Activated naive CD8-positive, alpha-beta T cell treated with anti-CD3 and anti-CD28 coated beads, Interleukin-2, amount 50 U/mL, for 24 hours (primary cell): Measurements from ENCODE around the gene ETV6.

ENCODE experiments used
- ATAC-seq: fragments of 150-1000 bp; cut with Tn5 transposase; one replicate; pipeline ENCODE4 v1.10.0; 2021
- DNase-seq: peaks from one replicate; pipeline ENCODE4 v3.0.0; 2021
- H3K27ac Mint-ChIP-seq: one replicate; pipeline ENCODE4 v1.8.0; 2021; ENCODE audit warnings: mild to moderate bottlenecking, mixed read lengths
- H3K27me3 Mint-ChIP-seq: one replicate; pipeline ENCODE4 v1.8.0; 2021; ENCODE audit warnings: mixed read lengths
- H3K36me3 Mint-ChIP-seq: one replicate; pipeline ENCODE4 v1.8.0; 2021; ENCODE audit warnings: low read depth, mixed read lengths
- H3K4me1 Mint-ChIP-seq: one replicate; pipeline ENCODE4 v1.8.0; 2021; ENCODE audit warnings: mixed read lengths
- H3K4me3 Mint-ChIP-seq: one replicate; pipeline ENCODE4 v1.8.0; 2021; ENCODE audit warnings: mild to moderate bottlenecking, moderate library complexity, mixed read lengths
- H3K9me3 Mint-ChIP-seq: one replicate; pipeline ENCODE4 v1.8.0; 2021; ENCODE audit warnings: mixed read lengths

Gene ETV6

DNA sequence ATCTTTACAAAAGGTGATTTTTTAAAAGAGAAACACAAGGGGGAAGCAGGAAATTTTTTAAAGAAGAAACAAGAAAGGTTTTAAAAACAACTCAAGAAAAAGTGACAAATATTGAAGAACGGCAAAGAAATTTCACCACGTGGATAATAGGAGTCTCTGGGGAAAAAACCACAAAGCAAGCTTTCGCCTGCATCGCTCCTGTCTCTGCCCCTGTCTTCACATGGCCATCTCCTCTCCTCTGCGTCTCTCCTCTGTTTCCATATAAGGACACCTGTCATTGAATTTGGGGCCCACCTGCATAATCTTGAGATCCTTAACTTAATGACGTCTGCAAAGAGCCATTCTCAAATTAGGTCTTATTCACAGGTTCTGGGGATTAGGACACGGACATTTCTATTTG, 175.8 kb downstream of the ETV6 start:
- peaks cover 15% of the 10 kb centered on the region for H3K36me3 Mint-ChIP-seq
- no peaks in the 10 kb centered on the region for H3K27me3 Mint-ChIP-seq
- peaks cover 47% of the 10 kb centered on the region for H3K4me1 Mint-ChIP-seq
- DNase-seq (no peak), ATAC-seq (no peak)
- no peak overlapping the region for H3K4me3 Mint-ChIP-seq
- H3K9me3 Mint-ChIP-seq = no peaks in the 10 kb centered on the region
- peak overlapping the region; percentile 33 for H3K27ac Mint-ChIP-seq

GRCh38 chr12:11826574-11826973, 177.1 kb downstream of the ETV6 start:
- Mint-ChIP-seq H3K4me3 (no peak overlapping the region), H3K27ac (peak overlapping the region; percentile 1)
- peak; percentile 50 for ATAC-seq

DNA sequence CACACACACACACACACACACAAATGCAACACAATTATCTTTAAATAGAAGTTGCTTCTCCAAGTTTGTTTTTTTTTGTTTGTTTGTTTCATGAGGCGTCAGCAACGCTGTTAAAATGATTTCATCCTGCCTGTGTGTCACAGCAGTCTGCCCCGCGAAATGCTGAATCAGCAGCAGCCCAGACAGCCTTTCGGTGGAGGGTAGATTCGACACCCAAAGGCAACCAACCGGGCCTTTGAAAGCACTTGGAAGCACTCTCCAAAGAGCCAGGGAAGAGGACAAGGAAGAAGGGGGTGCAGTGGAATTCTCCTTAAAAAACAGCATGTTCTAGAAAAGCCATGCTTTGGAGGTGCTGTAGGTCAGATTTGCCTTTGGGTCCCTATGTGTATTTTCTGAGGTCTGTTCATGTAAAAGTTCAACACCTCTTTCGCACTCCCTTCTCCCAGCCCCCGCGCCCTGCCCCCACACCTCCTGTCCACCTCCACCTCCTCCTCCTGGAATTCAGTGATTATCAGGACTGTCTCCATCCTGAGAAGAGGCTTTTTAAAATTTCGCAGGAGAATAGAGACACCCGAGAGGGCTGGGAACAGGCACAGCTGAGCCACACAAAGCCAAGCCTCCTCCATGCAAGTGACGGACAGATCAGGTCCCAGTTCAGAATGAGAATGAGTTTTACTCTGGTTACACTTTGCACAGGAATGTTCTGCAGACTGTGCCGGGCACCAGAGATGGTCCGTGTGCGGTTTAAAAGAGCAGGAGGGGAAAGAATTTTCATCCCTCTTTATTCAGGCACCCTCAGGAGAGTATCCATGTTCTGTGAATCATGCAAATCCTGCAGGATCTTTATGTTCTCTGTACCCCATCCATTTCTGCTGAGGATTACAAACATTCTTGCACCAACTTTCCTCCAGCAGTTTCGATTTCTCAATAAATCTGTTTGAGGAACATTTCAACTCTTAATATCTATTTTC, 177.9 kb downstream of the ETV6 start:
- Mint-ChIP-seq H3K4me1 (peaks cover 46% of the 10 kb centered on the region), H3K9me3 (no peaks in the 10 kb centered on the region), H3K36me3 (peaks cover 15% of the 10 kb centered on the region), H3K4me3 (no peak overlapping the region), H3K27ac (no peak overlapping the region), H3K27me3 (no peaks in the 10 kb centered on the region)
- no peak for ATAC-seq
- DNase-seq = no peak

More at GRCh38 chr12:11826574-11826973, 177.1 kb downstream of the ETV6 start:
- no peak for DNase-seq
- Mint-ChIP-seq H3K36me3 (peaks cover 13% of the 10 kb centered on the region), H3K4me1 (peaks cover 46% of the 10 kb centered on the region), H3K9me3 (no peaks in the 10 kb centered on the region), H3K27me3 (no peaks in the 10 kb centered on the region)

DNA sequence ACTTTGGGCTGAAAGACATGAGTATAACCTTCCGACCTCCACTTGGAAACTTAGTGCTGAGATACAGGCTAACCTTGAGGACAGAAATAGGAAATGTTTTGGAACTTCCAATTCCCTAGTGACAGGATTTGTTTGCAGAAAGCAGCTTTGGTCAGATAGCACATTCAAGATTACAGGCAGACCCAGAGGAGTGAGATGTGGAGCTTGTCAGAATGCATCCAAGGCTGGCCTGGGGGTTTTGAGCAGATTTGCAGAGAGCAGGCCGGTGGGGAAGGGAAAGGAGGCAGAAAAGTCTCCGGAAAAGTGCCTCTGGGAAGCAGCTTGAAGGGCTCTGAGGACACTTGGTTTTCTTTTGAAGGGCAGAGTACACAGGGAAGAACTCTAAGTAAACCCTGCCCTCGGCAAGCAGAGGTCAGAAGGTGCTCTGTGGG, 180.3 kb downstream of the ETV6 start:
- Mint-ChIP-seq H3K27me3 (no peaks in the 10 kb centered on the region), H3K9me3 (no peaks in the 10 kb centered on the region), H3K36me3 (peaks cover 14% of the 10 kb centered on the region), H3K4me1 (peaks cover 44% of the 10 kb centered on the region), H3K4me3 (no peak overlapping the region), H3K27ac (no peak overlapping the region)
- DNase-seq (no peak), ATAC-seq (no peak)

DNA sequence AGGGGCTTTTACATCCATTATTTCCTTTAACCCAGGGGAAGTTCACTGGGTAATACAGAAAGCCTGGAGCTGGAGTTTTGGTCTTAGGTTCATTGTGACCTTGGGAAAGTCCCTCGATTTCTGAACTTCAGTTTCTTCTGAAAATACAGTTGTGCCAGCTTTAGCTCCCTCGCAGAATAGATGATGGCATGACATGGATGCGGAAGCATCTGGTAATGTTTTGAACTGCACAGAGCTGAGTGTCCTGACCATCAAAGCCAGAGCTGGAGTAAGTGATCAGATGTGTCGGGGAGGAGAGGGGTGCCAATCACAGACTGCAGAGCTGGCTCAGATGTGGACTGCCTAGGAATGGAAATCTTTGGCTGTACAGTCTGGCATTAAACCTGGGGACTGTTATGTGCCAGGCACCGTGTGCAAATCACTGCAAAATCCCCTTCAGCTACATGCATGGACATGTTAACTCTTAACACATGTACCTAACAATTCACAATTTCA, 180.9 kb downstream of the ETV6 start:
- no peak for DNase-seq
- peak; percentile 12 for ATAC-seq
- Mint-ChIP-seq H3K4me3 (no peak overlapping the region), H3K27me3 (no peaks in the 10 kb centered on the region), H3K27ac (no peak overlapping the region), H3K36me3 (peaks cover 12% of the 10 kb centered on the region), H3K9me3 (no peaks in the 10 kb centered on the region), H3K4me1 (peaks cover 44% of the 10 kb centered on the region)

- Mint-ChIP-seq H3K9me3 (no peaks in the 10 kb centered on the region), H3K27ac (peak overlapping the region; percentile 79), H3K36me3 (peaks cover 9% of the 10 kb centered on the region), H3K27me3 (no peaks in the 10 kb centered on the region), H3K4me1 (peaks cover 49% of the 10 kb centered on the region), H3K4me3 (no peak overlapping the region)
- no peak for ATAC-seq
- DNase-seq = no peak
Measured at GRCh38 chr12:11832093-11832492, 182.6 kb downstream of the ETV6 start.

DNA sequence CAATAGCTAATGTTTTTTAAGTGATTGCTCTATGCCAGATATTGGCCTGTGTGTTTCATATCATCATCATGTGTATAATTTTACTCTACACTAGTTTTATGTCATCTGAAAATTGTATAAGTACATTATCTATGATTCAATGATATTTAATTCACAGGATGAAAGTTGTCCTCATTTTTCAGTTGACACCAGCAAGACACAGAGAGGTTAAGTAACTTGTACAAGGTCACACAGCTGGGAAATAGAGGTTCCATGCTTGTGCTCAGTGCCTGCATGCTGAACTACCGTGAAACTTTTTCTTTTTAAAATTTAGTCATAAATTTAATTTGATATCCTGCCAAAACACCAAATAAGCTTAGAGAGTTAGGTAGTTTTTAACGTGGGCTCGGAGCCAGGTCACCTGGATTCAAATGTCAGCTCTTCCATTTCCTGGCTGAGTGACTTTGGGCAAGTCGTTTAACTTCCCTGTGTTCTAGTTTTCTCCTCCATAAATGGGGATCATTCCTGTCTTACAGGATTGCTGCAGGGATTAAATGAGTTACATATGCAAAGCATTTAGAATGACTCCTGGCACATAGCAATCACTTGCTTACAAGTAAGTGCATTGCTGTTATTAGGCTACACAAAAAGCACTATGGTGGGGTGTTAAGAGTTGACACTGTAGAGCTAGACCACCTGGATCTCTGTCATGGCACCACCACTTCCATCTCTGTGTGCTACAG, 183.9 kb downstream of the ETV6 start:
- Mint-ChIP-seq H3K27me3 (no peaks in the 10 kb centered on the region), H3K36me3 (peaks cover 9% of the 10 kb centered on the region), H3K9me3 (no peaks in the 10 kb centered on the region), H3K4me3 (no peak overlapping the region), H3K27ac (peak overlapping the region; percentile 64), H3K4me1 (peaks cover 59% of the 10 kb centered on the region)
- DNase-seq (no peak), ATAC-seq (no peak)

GRCh38 chr12:11834104-11834812, 184.8 kb downstream of the ETV6 start:
- Mint-ChIP-seq H3K9me3 (no peaks in the 10 kb centered on the region), H3K27me3 (no peaks in the 10 kb centered on the region), H3K36me3 (peaks cover 16% of the 10 kb centered on the region), H3K4me3 (no peak overlapping the region), H3K27ac (peak overlapping the region; percentile 64), H3K4me1 (peaks cover 69% of the 10 kb centered on the region)
- no peak for DNase-seq
- no peak for ATAC-seq

- no peak for ATAC-seq
- DNase-seq = no peak
- H3K27me3 Mint-ChIP-seq = no peaks in the 10 kb centered on the region
- H3K36me3 Mint-ChIP-seq = peaks cover 21% of the 10 kb centered on the region
- H3K9me3 Mint-ChIP-seq = no peaks in the 10 kb centered on the region
- H3K4me3 Mint-ChIP-seq = no peak overlapping the region
- peak overlapping the region; percentile 64 for H3K27ac Mint-ChIP-seq
- peaks cover 72% of the 10 kb centered on the region for H3K4me1 Mint-ChIP-seq
Measured at GRCh38 chr12:11834931-11835330, 185.5 kb downstream of the ETV6 start.

DNA sequence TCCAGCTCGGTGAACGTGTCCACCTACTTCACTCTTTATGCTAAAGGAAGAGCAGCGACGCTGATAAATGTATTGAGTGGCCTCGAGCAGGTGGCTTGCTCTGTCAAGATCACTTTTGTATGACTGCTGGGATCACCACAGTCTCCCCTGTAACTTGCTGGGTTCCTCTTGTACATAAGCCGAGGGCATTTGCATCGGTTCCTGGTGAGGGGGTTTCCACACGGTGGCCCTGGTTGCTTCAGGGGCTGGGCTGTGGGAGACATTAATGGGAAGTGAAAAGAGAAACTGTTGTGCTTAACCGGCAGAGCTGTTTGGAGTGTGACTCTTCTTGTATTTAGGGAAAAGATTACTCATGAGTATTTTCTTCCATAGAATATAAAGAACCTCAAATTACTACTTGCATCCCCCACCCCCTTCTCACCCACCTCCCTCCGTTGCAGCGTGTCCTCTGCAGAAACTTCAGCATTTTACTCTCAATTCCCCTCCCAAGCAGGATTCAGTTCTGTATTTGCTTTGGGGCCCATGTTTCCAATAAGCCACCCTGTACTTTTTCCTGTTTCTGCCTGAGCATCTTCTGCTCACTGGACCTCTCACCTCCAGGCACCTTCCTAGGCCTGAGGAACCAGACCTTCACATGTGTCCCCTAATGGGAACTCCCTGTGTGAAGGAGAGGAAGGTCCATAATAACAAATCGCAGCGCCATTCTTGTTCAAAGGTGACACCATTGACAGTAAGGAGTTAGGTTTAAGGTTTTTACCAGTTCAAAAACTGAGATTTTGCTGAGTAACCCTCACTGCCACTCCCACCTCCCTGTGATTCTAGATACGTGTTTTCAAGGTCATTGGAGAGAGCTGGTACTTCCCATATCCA, 187.0 kb downstream of the ETV6 start:
- Mint-ChIP-seq H3K4me1 (peaks cover 72% of the 10 kb centered on the region), H3K4me3 (peak overlapping the region; percentile 49), H3K9me3 (no peaks in the 10 kb centered on the region), H3K27me3 (no peaks in the 10 kb centered on the region), H3K36me3 (peaks cover 37% of the 10 kb centered on the region), H3K27ac (peak overlapping the region; percentile 88)
- ATAC-seq (peak; percentile 95), DNase-seq (peak; percentile 70)

DNA sequence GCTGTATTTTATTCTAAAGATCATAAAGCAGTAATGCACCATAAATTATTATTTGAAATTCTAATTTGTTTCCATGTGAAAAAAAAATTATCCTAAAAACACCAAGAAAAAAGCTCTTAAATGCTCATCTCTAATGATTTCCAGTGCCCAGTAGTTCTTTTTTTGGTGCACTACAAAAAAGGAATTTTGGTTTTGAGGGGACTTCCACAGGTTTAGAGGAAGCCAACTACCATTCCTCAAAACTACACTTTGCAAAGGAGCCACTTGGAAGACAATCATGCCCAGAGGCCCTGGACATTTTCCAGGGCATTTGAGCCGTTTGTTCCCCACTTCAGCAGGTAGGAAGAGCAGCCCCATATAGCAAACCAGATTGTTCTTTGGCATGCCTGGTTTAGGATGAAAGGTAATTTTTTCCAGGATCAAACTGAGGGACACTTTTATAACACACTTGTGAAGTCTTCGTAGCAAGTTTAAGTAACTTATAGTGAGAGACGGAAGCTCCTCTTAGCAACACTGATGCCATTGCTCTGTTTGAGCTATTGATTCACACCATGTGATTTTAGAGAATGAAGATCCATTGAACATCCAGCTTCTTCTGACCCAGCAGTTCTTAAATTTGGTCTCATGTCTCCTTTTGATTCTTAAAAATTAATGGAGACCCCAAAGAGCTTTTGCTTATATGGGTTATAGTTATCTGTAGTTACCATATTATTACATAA, 187.9 kb downstream of the ETV6 start:
- Mint-ChIP-seq H3K4me3 (no peak overlapping the region), H3K9me3 (no peaks in the 10 kb centered on the region), H3K27me3 (no peaks in the 10 kb centered on the region), H3K36me3 (peaks cover 37% of the 10 kb centered on the region), H3K4me1 (peaks cover 64% of the 10 kb centered on the region), H3K27ac (peak overlapping the region; percentile 88)
- no peak for ATAC-seq
- DNase-seq = no peak

- Mint-ChIP-seq H3K36me3 (peaks cover 40% of the 10 kb centered on the region), H3K4me1 (peaks cover 60% of the 10 kb centered on the region), H3K4me3 (no peak overlapping the region), H3K27me3 (no peaks in the 10 kb centered on the region), H3K27ac (peak overlapping the region; percentile 68), H3K9me3 (no peaks in the 10 kb centered on the region)
- DNase-seq (no peak), ATAC-seq (no peak)
Measured at GRCh38 chr12:11838403-11838802, 188.9 kb downstream of the ETV6 start.

DNA sequence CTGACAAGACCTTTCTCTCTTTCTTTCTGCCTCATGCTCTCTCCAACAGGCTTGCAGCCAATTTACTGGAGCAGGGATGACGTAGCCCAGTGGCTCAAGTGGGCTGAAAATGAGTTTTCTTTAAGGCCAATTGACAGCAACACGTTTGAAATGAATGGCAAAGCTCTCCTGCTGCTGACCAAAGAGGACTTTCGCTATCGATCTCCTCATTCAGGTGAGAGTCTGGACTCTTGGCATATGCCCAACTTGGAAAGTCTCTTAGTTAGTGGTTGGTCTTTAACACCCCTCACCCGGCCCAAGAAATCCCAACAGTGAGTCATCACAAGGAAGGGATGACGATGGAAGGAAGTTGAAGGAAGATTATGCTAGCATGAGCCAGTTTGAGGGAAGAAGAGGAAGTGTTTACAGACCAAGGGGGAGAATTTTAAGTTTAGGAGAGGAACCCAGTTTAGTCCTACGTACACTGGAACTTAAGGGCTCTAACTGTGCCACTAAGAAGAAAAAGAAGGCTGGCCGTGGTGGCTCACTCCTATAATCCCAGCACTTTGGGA, 189.7 kb downstream of the ETV6 start:
- peaks cover 40% of the 10 kb centered on the region for H3K36me3 Mint-ChIP-seq
- H3K4me3 Mint-ChIP-seq = no peak overlapping the region

More for the DNA sequence above, 189.7 kb downstream of the ETV6 start:
- Mint-ChIP-seq H3K27ac (peak overlapping the region; percentile 68), H3K4me1 (peaks cover 52% of the 10 kb centered on the region), H3K27me3 (no peaks in the 10 kb centered on the region), H3K9me3 (no peaks in the 10 kb centered on the region)
- ATAC-seq (no peak), DNase-seq (no peak)
